CD4-positive, alpha-beta memory T cell (primary cell): ENCODE data around the gene SMURF1. TPM values are rescaled to one million over a fixed set of nuclear protein-coding genes. Genes with fewer than 3 reads are reported as not detected.

ENCODE experiments used
- CTCF ChIA-PET: fragments of 350-600 bp; sonication (Branson Sonifier 250); formaldehyde crosslinking; loops from one replicate; lab custom pipeline; 2021; ENCODE audit warnings: inconsistent platforms; ENCODE audit not compliant: partially characterized antibody; lab: Charles Lee
- POLR2A ChIA-PET: fragments of 350-600 bp; sonication (Branson Sonifier 250); formaldehyde crosslinking; loops from one replicate; lab custom pipeline; 2021; ENCODE audit not compliant: partially characterized antibody; lab: Charles Lee
- DNase-seq, 5 donors: peaks; one replicate each; pipeline versions ENCODE4 v3.0.0 to v3.0.0-alpha.2; 2020 to 2022; ENCODE audit warnings: mixed read lengths in 1 of 5
- H3K27ac ChIP-seq: one replicate; pipeline ENCODE4 v1.7.0; 2013; ENCODE audit warnings: low read depth, low read length
- H3K27me3 ChIP-seq: 2 replicates; pipeline ENCODE4 v1.7.0; 2013; ENCODE audit warnings: mild to moderate bottlenecking, low read length, moderate library complexity; ENCODE audit not compliant: insufficient read depth
- H3K36me3 ChIP-seq: 2 replicates; pipeline ENCODE4 v1.7.0; 2013; ENCODE audit warnings: mild to moderate bottlenecking, low read length, moderate library complexity; ENCODE audit not compliant: insufficient read depth
- H3K4me1 ChIP-seq: 2 replicates; pipeline ENCODE4 v1.7.0; 2013; ENCODE audit warnings: mild to moderate bottlenecking, low read length, moderate library complexity; ENCODE audit not compliant: insufficient read depth
- H3K4me3 ChIP-seq, 2 donors: one replicate each; pipeline ENCODE4 v1.7.0; 2013; ENCODE audit warnings: low read length in 2 of 2, mild to moderate bottlenecking in 1 of 2
- H3K9me3 ChIP-seq, 2 donors: one replicate each; pipeline ENCODE4 v1.7.0; 2013; ENCODE audit warnings: low read length in 2 of 2, control low read depth in 1 of 2; ENCODE audit not compliant: control insufficient read depth in 1 of 2
- H3K27ac Mint-ChIP-seq, 7 donors: one replicate each; pipeline ENCODE4 v1.8.0; 2020 to 2021; ENCODE audit warnings: mixed read lengths in 7 of 7, mild to moderate bottlenecking in 6 of 7, inconsistent platforms in 3 of 7, moderate library complexity in 3 of 7
- H3K27me3 Mint-ChIP-seq, 2 donors: one replicate each; pipeline ENCODE4 v1.8.0; 2020 to 2021; ENCODE audit warnings: mixed read lengths in 2 of 2
- H3K36me3 Mint-ChIP-seq, 2 donors: one replicate each; pipeline ENCODE4 v1.8.0; 2020 to 2021; ENCODE audit warnings: mixed read lengths in 2 of 2, inconsistent platforms in 1 of 2, mild to moderate bottlenecking in 1 of 2
- H3K4me1 Mint-ChIP-seq, 4 donors: one replicate each; pipeline ENCODE4 v1.8.0; 2020 to 2021; ENCODE audit warnings: mixed read lengths in 4 of 4, mild to moderate bottlenecking in 1 of 4
- H3K4me3 Mint-ChIP-seq, 8 donors: one replicate each; pipeline ENCODE4 v1.8.0; 2020 to 2021; ENCODE audit warnings: mixed read lengths in 8 of 8, mild to moderate bottlenecking in 7 of 8, moderate library complexity in 6 of 8, inconsistent platforms in 3 of 8
- H3K9me3 Mint-ChIP-seq, 8 donors: one replicate each; pipeline ENCODE4 v1.8.0; 2020 to 2021; ENCODE audit warnings: mixed read lengths in 8 of 8, mild to moderate bottlenecking in 5 of 8, inconsistent platforms in 3 of 8, moderate library complexity in 1 of 8
- intact Hi-C: fragments of 100-400 bp; cut with micrococcal nuclease; formaldehyde crosslinking; loops from one replicate; pipeline ENCODE4 v1.15.1; 2023
- polyA plus RNA-seq, 2 donors: library from polyadenylated mRNA; unstranded; fragments of 300-500 nt; fragmentation: Illumina TruSeq; gene quantifications; one replicate each; pipeline ENCODE4 v1.2.3, GENCODE V29; 2021
- total RNA-seq, 2 experiments: library from RNA; stranded (reverse); gene quantifications; one replicate each; pipeline ENCODE4 v1.2.3, GENCODE V29; 2021

The SMURF1 gene
- total and polyA plus RNA-seq, 4 experiments from 2014 or later: 0.88 to 23.2 (median 12.9) TPM

- no peak for DNase-seq
- ChIA-PET POLR2A (no interaction called here), CTCF (no interaction called here)
- H3K27ac Mint-ChIP-seq: no peak overlapping the region
- H3K4me1 Mint-ChIP-seq: peaks cover 35 to 66% (median 50%) of the 10 kb centered on the region in 4 donors
- peaks cover 4 to 6% of the 10 kb centered on the region in 2 donors for H3K36me3 Mint-ChIP-seq
- Histone ChIP-seq H3K4me1 (peaks cover 15% of the 10 kb centered on the region), H3K27me3 (no peaks in the 10 kb centered on the region), H3K36me3 (no peaks in the 10 kb centered on the region), H3K27ac (no peak overlapping the region), H3K4me3 (no peak overlapping the region), H3K9me3 (no peaks in the 10 kb centered on the region)
- no peaks in the 10 kb centered on the region for H3K9me3 Mint-ChIP-seq
- H3K4me3 Mint-ChIP-seq: no peak overlapping the region
- no peaks in the 10 kb centered on the region for H3K27me3 Mint-ChIP-seq
- intact Hi-C loops: no loop called here
Measured at GRCh38 chr7:99127636-99128035, 16.3 kb downstream of the SMURF1 start.

GRCh38 chr7:99126921-99127553 is 16.9 kb downstream of the SMURF1 start:
- peaks cover 4 to 6% of the 10 kb centered on the region in 2 donors for H3K36me3 Mint-ChIP-seq
- Histone ChIP-seq H3K36me3 (no peaks in the 10 kb centered on the region), H3K4me1 (peaks cover 13% of the 10 kb centered on the region), H3K27me3 (no peaks in the 10 kb centered on the region), H3K9me3 (no peaks in the 10 kb centered on the region), H3K4me3 (no peak overlapping the region), H3K27ac (no peak overlapping the region)
- no peaks in the 10 kb centered on the region for H3K9me3 Mint-ChIP-seq
- H3K27ac Mint-ChIP-seq: no peak overlapping the region
- ChIA-PET POLR2A (no interaction called here), CTCF (no interaction called here)
- intact Hi-C loops: no loop called here
- H3K27me3 Mint-ChIP-seq: no peaks in the 10 kb centered on the region
- H3K4me3 Mint-ChIP-seq: no peak overlapping the region
- DNase-seq: no peak
- peaks cover 29 to 60% (median 45%) of the 10 kb centered on the region in 4 donors for H3K4me1 Mint-ChIP-seq

- peaks cover 26 to 53% (median 38%) of the 10 kb centered on the region in 4 donors for H3K4me1 Mint-ChIP-seq
- peaks cover 8% of the 10 kb centered on the region for H3K4me1 ChIP-seq
- intact Hi-C loops: no loop called here
- peak overlapping the region in 1 of 7 donors; percentile 84 for H3K27ac Mint-ChIP-seq
- no peaks in the 10 kb centered on the region for H3K9me3 Mint-ChIP-seq
- H3K27ac ChIP-seq: no peak overlapping the region
- no peaks in the 10 kb centered on the region for H3K27me3 Mint-ChIP-seq
- H3K4me3 Mint-ChIP-seq: no peak overlapping the region
- H3K27me3 ChIP-seq: no peaks in the 10 kb centered on the region
- CTCF ChIA-PET: no interaction called here
- H3K4me3 ChIP-seq: no peak overlapping the region
- POLR2A ChIA-PET: no interaction called here
- no peak for DNase-seq
- H3K36me3 Mint-ChIP-seq: peaks cover 9 to 14% of the 10 kb centered on the region in 2 donors
- no peaks in the 10 kb centered on the region for H3K36me3 ChIP-seq
- no peaks in the 10 kb centered on the region for H3K9me3 ChIP-seq
Measured at GRCh38 chr7:99125505-99125865, 18.4 kb downstream of the SMURF1 start.

GRCh38 chr7:99124751-99125504 is 19.0 kb downstream of the SMURF1 start:
- no peak overlapping the region for H3K4me3 Mint-ChIP-seq
- peaks cover 8% of the 10 kb centered on the region for H3K4me1 ChIP-seq
- H3K36me3 ChIP-seq: no peaks in the 10 kb centered on the region
- no peak overlapping the region for H3K27ac Mint-ChIP-seq
- H3K9me3 Mint-ChIP-seq: no peaks in the 10 kb centered on the region
- ChIA-PET POLR2A (no interaction called here), CTCF (no interaction called here)
- H3K9me3 ChIP-seq: no peaks in the 10 kb centered on the region
- H3K4me1 Mint-ChIP-seq: peaks cover 28 to 54% (median 40%) of the 10 kb centered on the region in 4 donors
- H3K27me3 Mint-ChIP-seq: no peaks in the 10 kb centered on the region
- H3K4me3 ChIP-seq: no peak overlapping the region
- H3K27ac ChIP-seq: no peak overlapping the region
- H3K36me3 Mint-ChIP-seq: peaks cover 15 to 19% of the 10 kb centered on the region in 2 donors
- no peak for DNase-seq
- H3K27me3 ChIP-seq: no peaks in the 10 kb centered on the region
- intact Hi-C loops: no loop called here

GRCh38 chr7:99124236-99124635 is 19.7 kb downstream of the SMURF1 start:
- intact Hi-C loops: no loop called here
- H3K4me1 Mint-ChIP-seq: peaks cover 27 to 52% (median 40%) of the 10 kb centered on the region in 4 donors
- CTCF ChIA-PET: no interaction called here
- POLR2A ChIA-PET: interaction anchor here (0.8 kb wide), 1 partner anchor 201 kb away, joined by 3 read pairs; no protein-coding TSS in a partner anchor
- Histone ChIP-seq H3K4me3 (no peak overlapping the region), H3K9me3 (no peaks in the 10 kb centered on the region), H3K27me3 (no peaks in the 10 kb centered on the region), H3K4me1 (peaks cover 8% of the 10 kb centered on the region), H3K36me3 (no peaks in the 10 kb centered on the region), H3K27ac (no peak overlapping the region)
- H3K27me3 Mint-ChIP-seq: no peaks in the 10 kb centered on the region
- no peaks in the 10 kb centered on the region for H3K9me3 Mint-ChIP-seq
- H3K36me3 Mint-ChIP-seq: peaks cover 20 to 21% of the 10 kb centered on the region in 2 donors
- no peak overlapping the region for H3K4me3 Mint-ChIP-seq
- H3K27ac Mint-ChIP-seq: no peak overlapping the region
- DNase-seq: no peak

GRCh38 chr7:99123571-99124033 is 20.3 kb downstream of the SMURF1 start:
- H3K4me3 ChIP-seq: no peak overlapping the region
- H3K4me1 ChIP-seq: peaks cover 8% of the 10 kb centered on the region
- Mint-ChIP-seq H3K27ac (peak overlapping the region in 1 of 7 donors; percentile 17), H3K27me3 (no peaks in the 10 kb centered on the region), H3K36me3 (peaks cover 24% of the 10 kb centered on the region in 2 donors), H3K9me3 (peaks cover 0 to 2% (median 0%) of the 10 kb centered on the region in 8 donors), H3K4me1 (peaks cover 27 to 52% (median 38%) of the 10 kb centered on the region in 4 donors), H3K4me3 (no peak overlapping the region)
- H3K27me3 ChIP-seq: no peaks in the 10 kb centered on the region
- no peak for DNase-seq
- CTCF ChIA-PET: no interaction called here
- POLR2A ChIA-PET: interaction anchor here (0.8 kb wide), 1 partner anchor 202 kb away, joined by 3 read pairs; no protein-coding TSS in a partner anchor
- no peaks in the 10 kb centered on the region for H3K9me3 ChIP-seq
- intact Hi-C loops: no loop called here
- H3K36me3 ChIP-seq: no peaks in the 10 kb centered on the region
- H3K27ac ChIP-seq: no peak overlapping the region

GRCh38 chr7:99122762-99123161 is 21.1 kb downstream of the SMURF1 start:
- ChIA-PET POLR2A (no interaction called here), CTCF (no interaction called here)
- H3K27ac Mint-ChIP-seq: no peak overlapping the region
- Histone ChIP-seq H3K27me3 (no peaks in the 10 kb centered on the region), H3K4me1 (peaks cover 8% of the 10 kb centered on the region), H3K9me3 (no peaks in the 10 kb centered on the region), H3K4me3 (no peak overlapping the region), H3K36me3 (no peaks in the 10 kb centered on the region), H3K27ac (no peak overlapping the region)
- no peak for DNase-seq
- intact Hi-C loops: no loop called here
- peaks cover 0 to 2% (median 0%) of the 10 kb centered on the region in 8 donors for H3K9me3 Mint-ChIP-seq
- H3K36me3 Mint-ChIP-seq: peaks cover 29 to 32% of the 10 kb centered on the region in 2 donors
- H3K4me1 Mint-ChIP-seq: peaks cover 33 to 60% (median 42%) of the 10 kb centered on the region in 4 donors
- H3K4me3 Mint-ChIP-seq: no peak overlapping the region
- H3K27me3 Mint-ChIP-seq: no peaks in the 10 kb centered on the region
